ENCODE data around the gene INVS. TPM values are rescaled to one million over a fixed set of nuclear protein-coding genes. Genes with fewer than 3 reads are reported as not detected.
"Not testable (repeated sequence)": the region's sequence is repeated elsewhere in the genome, so short reads cannot be mapped to it uniquely, and the experiment has no call there.

Gene INVS
- total RNA-seq, 1 donor from 2014 or later: 18.7 TPM

DNA sequence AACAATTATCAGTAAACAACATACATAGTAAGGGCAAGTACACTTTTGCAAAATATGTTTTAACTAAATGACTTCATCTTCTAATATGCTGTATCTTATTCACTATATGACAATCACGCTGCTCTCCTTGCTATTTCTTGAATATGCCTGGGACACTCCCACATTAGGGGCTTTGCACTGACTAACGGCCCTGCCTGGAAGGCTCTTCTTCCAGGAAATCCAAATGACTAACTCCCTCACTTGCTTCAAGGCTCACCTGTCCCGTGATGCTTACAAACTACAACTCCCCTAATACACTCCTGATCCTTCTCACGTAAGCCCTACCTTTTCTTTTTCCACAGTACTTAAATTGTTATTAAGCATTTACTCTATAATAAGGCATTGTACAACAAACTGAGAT lies 10.8 kb upstream of the INVS start:
- no peaks in the 10 kb centered on the region for H3K36me3 ChIP-seq (ENCODE audit: control insufficient read depth, insufficient read depth, low read length)
- TF ChIP-seq, protein P1, sequence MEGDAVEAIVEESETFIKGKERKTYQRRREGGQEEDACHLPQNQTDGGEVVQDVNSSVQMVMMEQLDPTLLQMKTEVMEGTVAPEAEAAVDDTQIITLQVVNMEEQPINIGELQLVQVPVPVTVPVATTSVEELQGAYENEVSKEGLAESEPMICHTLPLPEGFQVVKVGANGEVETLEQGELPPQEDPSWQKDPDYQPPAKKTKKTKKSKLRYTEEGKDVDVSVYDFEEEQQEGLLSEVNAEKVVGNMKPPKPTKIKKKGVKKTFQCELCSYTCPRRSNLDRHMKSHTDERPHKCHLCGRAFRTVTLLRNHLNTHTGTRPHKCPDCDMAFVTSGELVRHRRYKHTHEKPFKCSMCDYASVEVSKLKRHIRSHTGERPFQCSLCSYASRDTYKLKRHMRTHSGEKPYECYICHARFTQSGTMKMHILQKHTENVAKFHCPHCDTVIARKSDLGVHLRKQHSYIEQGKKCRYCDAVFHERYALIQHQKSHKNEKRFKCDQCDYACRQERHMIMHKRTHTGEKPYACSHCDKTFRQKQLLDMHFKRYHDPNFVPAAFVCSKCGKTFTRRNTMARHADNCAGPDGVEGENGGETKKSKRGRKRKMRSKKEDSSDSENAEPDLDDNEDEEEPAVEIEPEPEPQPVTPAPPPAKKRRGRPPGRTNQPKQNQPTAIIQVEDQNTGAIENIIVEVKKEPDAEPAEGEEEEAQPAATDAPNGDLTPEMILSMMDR (IDR thresholded peaks at IDR 0.05; ENCODE audit: insufficient read depth, low read length, poor library complexity, severe bottlenecking): no peak
- no peaks in the 10 kb centered on the region for H3K27me3 ChIP-seq (ENCODE audit: control insufficient read depth, insufficient read depth, low read length)
- H3K4me3 ChIP-seq (ENCODE audit: low read depth, low read length): no peak overlapping the region
- DNase-seq (ENCODE audit: low read depth): no peak

DNA sequence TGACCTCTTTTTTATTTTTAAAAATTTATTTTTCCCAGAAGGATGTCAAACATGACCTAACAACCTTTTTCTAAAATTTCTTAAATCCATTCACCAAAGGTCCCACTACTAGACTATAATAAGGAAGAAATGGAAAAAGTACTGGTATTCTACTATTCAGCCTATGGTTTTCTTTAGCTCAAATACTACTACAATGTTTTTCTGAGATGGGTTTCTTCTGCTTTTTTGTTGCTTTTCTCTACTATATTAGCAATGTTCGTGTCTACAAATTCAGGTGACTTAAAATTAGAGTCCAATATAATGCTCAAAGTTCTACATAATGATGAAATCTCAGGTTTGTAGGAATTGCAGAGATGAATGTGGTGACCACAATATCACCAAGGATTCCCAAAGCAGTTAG lies 8.2 kb upstream of the INVS start:
- no peaks in the 10 kb centered on the region for H3K36me3 ChIP-seq (ENCODE audit: control insufficient read depth, insufficient read depth, low read length)
- H3K4me3 ChIP-seq (ENCODE audit: low read depth, low read length): no peak overlapping the region
- no peaks in the 10 kb centered on the region for H3K27me3 ChIP-seq (ENCODE audit: control insufficient read depth, insufficient read depth, low read length)
- TF ChIP-seq, protein P1 (IDR thresholded peaks at IDR 0.05; ENCODE audit: insufficient read depth, low read length, poor library complexity, severe bottlenecking): no peak
- DNase-seq (ENCODE audit: low read depth): no peak

DNA sequence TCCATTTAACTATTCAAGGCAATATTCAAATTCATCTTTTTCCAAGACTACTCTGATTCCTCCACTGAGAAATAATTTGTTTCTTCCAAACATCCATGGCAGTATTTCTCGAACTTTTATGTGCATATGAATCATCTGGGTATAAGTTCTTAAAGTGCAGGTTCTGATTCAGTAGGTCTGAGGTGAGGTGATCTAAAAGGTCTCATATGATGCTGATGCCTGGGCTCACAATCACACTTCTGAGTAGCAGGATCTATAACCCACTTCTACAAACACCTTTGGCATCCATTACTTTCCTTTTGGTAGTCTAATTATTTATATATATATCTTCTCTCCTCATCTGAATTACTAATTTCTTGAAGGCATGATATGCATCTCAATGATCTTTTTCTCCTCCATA lies 7.4 kb upstream of the INVS start:
- TF ChIP-seq, protein P1 (IDR thresholded peaks at IDR 0.05; ENCODE audit: insufficient read depth, low read length, poor library complexity, severe bottlenecking): no peak
- H3K4me3 ChIP-seq (ENCODE audit: low read depth, low read length): no peak overlapping the region
- DNase-seq (ENCODE audit: low read depth): no peak
- H3K36me3 ChIP-seq (ENCODE audit: control insufficient read depth, insufficient read depth, low read length): no peaks in the 10 kb centered on the region
- no peaks in the 10 kb centered on the region for H3K27me3 ChIP-seq (ENCODE audit: control insufficient read depth, insufficient read depth, low read length)

DNA sequence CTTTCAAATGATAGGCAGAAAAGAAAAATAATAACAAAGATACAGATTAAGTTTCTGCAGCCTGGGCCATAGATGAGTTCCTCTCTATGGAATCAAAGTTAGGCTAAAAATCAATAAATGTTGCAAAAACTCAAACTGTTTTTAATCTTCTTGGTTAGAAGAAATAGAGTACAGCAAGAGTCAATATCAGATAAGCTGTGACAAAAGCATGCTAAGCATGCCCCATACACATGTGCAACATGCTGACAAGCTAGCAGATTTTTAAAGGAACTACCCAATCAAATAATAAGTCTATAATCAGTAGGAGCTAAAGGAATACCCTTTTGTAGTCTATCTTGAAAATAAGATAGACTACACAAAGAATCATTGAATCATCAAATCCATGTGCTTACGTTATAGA lies 7.0 kb upstream of the INVS start:
- Histone ChIP-seq H3K4me3 (ENCODE audit: low read depth, low read length) (no peak overlapping the region), H3K27me3 (ENCODE audit: control insufficient read depth, insufficient read depth, low read length) (no peaks in the 10 kb centered on the region), H3K36me3 (ENCODE audit: control insufficient read depth, insufficient read depth, low read length) (no peaks in the 10 kb centered on the region)
- DNase-seq (ENCODE audit: low read depth): no peak
- TF ChIP-seq, protein P1 (IDR thresholded peaks at IDR 0.05; ENCODE audit: insufficient read depth, low read length, poor library complexity, severe bottlenecking): no peak

DNA sequence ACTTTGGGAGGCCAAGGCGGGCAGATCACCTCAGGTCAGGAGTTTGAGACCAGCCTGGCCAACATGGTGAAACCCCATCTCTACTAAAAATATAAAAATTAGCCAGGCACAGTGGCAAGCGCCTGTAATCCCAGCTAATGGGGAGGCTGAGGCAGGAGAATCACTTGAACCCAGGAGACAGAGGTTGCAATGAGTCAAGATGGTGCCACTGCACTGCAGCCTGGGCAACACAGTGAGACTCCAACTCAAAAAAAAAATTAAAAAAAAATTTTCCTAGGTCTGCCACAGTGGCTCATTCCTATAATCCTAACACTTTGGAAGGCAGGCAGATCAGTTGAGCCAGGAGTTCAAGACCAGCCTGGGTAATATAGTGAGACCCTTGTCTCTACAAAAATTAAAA lies 4.6 kb upstream of the INVS start:
- H3K27me3 ChIP-seq (ENCODE audit: control insufficient read depth, insufficient read depth, low read length); H3K4me3 ChIP-seq (ENCODE audit: low read depth, low read length); DNase-seq (ENCODE audit: low read depth): not testable (repeated sequence)

DNA sequence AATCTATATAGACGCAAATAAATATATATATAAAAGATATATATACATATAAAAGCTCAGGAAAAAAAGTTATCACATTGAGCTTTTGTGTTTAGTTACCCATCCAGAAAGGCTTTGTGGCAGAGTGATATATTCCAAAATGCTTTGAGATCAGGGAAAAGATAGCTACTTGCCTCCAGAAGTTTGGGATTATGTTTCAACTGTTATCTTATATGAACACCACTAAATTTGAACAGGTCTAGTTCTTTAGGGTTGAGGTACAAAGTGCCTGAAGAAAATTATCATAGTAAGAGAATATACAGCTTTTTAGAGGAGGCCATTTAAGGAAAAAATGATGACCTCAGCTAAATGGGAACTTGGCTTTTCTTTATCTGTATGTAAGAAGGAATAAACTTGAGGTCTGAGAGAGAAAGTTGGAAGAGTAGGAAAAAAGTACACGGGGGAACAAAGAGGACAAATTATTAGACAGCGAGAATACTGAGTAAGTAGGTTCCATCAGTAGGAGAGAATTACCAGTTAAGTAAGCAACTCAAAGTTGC lies 2.6 kb upstream of the INVS start:
- DNase-seq (ENCODE audit: low read depth): no peak
- Histone ChIP-seq H3K4me3 (ENCODE audit: low read depth, low read length) (no peak overlapping the region), H3K27me3 (ENCODE audit: control insufficient read depth, insufficient read depth, low read length) (no peaks in the 10 kb centered on the region), H3K36me3 (ENCODE audit: control insufficient read depth, insufficient read depth, low read length) (no peaks in the 10 kb centered on the region)
- TF ChIP-seq, protein P1 (IDR thresholded peaks at IDR 0.05; ENCODE audit: insufficient read depth, low read length, poor library complexity, severe bottlenecking): no peak

More for the DNA sequence above, 4.6 kb upstream of the INVS start:
- not testable (repeated sequence) for H3K36me3 ChIP-seq (ENCODE audit: control insufficient read depth, insufficient read depth, low read length)
